Measurements from ENCODE around the gene PPM1E. TPM values are rescaled to one million over a fixed set of nuclear protein-coding genes. Genes with fewer than 3 reads are reported as not detected.

The PPM1E gene
- total RNA-seq, 4 donors from 2014 or later: 0.08 to 0.11 TPM; not detected in 2

DNA sequence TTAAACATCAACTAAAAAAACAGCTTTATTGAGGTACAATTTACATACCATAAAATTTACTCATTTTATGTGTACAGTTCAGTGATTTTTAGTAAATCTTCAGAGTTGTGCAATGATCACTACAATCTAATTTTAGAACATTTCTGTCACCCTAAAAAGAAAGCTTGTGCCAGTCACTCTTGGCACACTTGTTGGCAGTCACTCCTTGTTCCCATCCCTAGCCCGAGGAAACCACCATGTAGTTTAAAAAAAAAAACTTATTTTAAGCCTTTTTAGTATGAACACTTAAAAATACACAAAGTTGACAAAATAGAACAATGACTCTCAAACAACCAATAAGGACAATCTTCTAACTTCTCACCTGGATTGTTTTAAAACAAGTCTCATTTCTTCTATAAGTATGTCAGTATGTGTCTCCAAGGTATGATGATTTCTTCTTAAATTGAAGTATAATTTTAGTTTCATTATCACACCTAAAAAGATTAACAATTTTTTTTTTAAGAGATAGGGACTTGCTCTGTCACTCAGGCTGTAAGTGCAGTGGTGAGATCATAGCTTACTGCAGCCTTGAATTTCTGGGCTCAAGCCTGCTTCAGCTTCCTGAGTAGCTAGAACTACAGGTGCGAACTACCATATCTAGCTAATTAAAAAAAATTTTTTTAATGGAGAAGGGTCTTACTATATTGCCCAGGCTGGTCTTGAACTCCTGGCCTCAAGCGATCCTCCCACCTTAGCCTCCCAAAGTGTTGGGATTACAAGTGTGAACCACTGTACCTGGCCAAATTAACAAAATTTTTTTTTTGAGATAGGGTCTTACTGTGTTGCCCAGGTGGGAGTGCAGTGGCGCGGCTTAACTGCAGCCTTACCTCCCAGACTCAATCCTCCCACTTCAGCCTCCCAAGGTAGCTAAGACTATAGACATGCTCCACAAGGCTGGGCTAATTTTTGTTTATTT lies 53.2 kb downstream of the PPM1E start:
- no peak for DNase-seq (ENCODE audit: low spot score in 2 of 2)

DNA sequence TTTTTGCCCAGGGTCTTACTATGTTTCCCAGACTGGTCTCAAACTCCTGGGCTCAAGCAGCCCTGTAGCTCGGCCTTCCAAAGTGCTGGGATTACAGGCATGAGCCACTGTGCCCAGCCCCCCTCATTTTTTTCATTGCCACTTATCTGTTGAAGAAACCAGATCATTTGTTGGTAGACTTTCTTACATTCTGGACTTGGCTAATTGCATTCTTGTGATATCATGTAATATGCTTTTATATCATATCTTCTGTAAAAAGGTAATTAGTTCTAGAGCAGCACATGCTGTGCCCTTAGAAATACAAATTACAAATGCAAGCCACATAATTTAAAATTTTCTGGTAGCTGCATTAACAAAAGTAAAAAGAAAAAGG lies 53.9 kb downstream of the PPM1E start:
- H3K36me3 ChIP-seq: no peaks in the 10 kb centered on the region
- H3K27me3 ChIP-seq: no peaks in the 10 kb centered on the region
- DNase-seq (ENCODE audit: low spot score in 2 of 2): no peak
- peaks cover 2% of the 10 kb centered on the region for H3K4me1 ChIP-seq
- TF ChIP-seq POLR2A (IDR thresholded peaks at IDR 0.05): no peak
- TF ChIP-seq EP300 (IDR thresholded peaks at IDR 0.05): no peak
- TF ChIP-seq POLR2AphosphoS5 (IDR thresholded peaks at IDR 0.05): no peak
- TF ChIP-seq, protein P1, sequence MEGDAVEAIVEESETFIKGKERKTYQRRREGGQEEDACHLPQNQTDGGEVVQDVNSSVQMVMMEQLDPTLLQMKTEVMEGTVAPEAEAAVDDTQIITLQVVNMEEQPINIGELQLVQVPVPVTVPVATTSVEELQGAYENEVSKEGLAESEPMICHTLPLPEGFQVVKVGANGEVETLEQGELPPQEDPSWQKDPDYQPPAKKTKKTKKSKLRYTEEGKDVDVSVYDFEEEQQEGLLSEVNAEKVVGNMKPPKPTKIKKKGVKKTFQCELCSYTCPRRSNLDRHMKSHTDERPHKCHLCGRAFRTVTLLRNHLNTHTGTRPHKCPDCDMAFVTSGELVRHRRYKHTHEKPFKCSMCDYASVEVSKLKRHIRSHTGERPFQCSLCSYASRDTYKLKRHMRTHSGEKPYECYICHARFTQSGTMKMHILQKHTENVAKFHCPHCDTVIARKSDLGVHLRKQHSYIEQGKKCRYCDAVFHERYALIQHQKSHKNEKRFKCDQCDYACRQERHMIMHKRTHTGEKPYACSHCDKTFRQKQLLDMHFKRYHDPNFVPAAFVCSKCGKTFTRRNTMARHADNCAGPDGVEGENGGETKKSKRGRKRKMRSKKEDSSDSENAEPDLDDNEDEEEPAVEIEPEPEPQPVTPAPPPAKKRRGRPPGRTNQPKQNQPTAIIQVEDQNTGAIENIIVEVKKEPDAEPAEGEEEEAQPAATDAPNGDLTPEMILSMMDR (IDR thresholded peaks at IDR 0.05): no peak
- H3K9me3 ChIP-seq: no peaks in the 10 kb centered on the region
- 100% methylated on average over 1 of the region's 1 CpG for WGBS
- no peak overlapping the region for H3K4me3 ChIP-seq
- H3K27ac ChIP-seq: no peak overlapping the region

More for the DNA sequence above, 53.2 kb downstream of the PPM1E start:
- TF ChIP-seq POLR2AphosphoS5 (IDR thresholded peaks at IDR 0.05) (no peak), POLR2A (IDR thresholded peaks at IDR 0.05) (no peak), EP300 (IDR thresholded peaks at IDR 0.05) (no peak)
- TF ChIP-seq, protein P1 (IDR thresholded peaks at IDR 0.05): no peak
- H3K27me3 ChIP-seq: no peaks in the 10 kb centered on the region
- H3K36me3 ChIP-seq: no peaks in the 10 kb centered on the region
- WGBS: 75% methylated on average over 5 of the region's 5 CpGs
- H3K4me3 ChIP-seq: no peak overlapping the region
- no peaks in the 10 kb centered on the region for H3K9me3 ChIP-seq
- peaks cover 2% of the 10 kb centered on the region for H3K4me1 ChIP-seq
- H3K27ac ChIP-seq: no peak overlapping the region

DNA sequence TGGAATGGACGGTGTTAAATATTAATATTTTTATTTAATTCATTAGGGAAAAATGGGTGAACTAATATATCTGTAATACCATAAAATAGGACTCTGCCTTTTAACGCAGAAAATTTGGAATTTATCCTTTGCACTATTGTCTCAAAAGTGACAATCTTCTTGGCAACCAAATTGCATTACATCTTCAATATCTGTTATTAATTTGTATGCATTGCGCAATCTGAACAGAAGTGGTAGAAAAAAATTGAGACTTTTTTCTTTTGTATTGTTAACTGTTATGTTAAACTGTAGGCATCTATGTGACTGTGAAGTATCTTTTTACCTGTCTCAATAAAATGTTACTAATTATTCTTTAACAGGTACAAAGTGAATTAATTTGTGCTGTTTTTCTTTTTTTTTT lies 55.6 kb downstream of the PPM1E start:
- Histone ChIP-seq H3K4me1 (peaks cover 2% of the 10 kb centered on the region), H3K27me3 (no peaks in the 10 kb centered on the region), H3K9me3 (no peaks in the 10 kb centered on the region), H3K4me3 (no peak overlapping the region), H3K36me3 (no peaks in the 10 kb centered on the region), H3K27ac (no peak overlapping the region)
- TF ChIP-seq, protein P1 (IDR thresholded peaks at IDR 0.05): no peak
- TF ChIP-seq POLR2AphosphoS5 (IDR thresholded peaks at IDR 0.05): no peak
- 72% methylated on average over 3 of the region's 3 CpGs for WGBS
- DNase-seq (ENCODE audit: low spot score in 2 of 2): no peak

DNA sequence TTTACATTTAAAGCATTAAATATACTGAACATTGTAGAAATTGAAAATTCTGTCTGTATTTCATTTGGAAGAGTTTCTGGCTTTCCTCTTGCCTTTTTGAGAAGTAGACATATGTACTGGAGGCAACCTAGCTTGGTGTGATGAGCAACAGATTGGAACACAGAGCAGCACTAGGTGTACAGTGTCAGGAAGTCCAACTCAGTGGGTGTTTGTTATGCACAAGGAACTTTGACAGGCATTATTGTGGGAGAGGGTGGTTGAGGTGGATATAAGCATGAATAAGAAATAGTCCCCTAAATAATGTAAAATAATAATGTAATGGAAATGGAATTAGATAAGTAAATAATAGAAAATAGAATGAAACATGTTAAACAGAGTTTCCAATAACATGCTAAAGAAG lies 58.1 kb downstream of the PPM1E start:
- H3K27me3 ChIP-seq: no peaks in the 10 kb centered on the region
- DNase-seq (ENCODE audit: low spot score in 2 of 2): no peak
- no peaks in the 10 kb centered on the region for H3K36me3 ChIP-seq
- H3K9me3 ChIP-seq: no peaks in the 10 kb centered on the region
- no peak for TF ChIP-seq POLR2AphosphoS5 (IDR thresholded peaks at IDR 0.05)
- TF ChIP-seq, protein P1 (IDR thresholded peaks at IDR 0.05): no peak
- TF ChIP-seq EP300 (IDR thresholded peaks at IDR 0.05): no peak
- no peak for TF ChIP-seq POLR2A (IDR thresholded peaks at IDR 0.05)
- H3K27ac ChIP-seq: no peak overlapping the region
- H3K4me3 ChIP-seq: no peak overlapping the region
- peaks cover 1% of the 10 kb centered on the region for H3K4me1 ChIP-seq

DNA sequence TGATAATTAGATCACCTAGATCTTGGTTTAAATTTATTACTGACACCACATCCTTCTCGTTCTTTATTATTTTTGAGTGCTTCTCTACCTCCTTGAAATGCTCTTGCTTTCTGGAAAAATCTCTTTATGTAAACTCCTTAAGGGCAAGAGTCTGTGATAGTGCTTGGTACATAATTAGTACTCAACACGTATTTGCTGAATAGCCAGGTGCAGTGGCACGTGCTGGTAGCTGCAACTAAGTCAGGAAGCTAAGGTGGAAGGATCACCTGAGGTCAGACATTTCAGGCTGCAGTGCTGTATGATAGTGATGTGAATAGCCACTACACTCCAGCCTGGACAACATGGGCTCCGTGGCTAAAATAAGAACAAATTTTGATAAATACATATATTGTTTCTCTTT lies 63.0 kb downstream of the PPM1E start:
- Histone ChIP-seq H3K27ac (no peak overlapping the region), H3K27me3 (no peaks in the 10 kb centered on the region), H3K36me3 (no peaks in the 10 kb centered on the region), H3K9me3 (no peaks in the 10 kb centered on the region), H3K4me3 (no peak overlapping the region), H3K4me1 (peaks cover 7% of the 10 kb centered on the region)
- TF ChIP-seq POLR2A (IDR thresholded peaks at IDR 0.05) (no peak), POLR2AphosphoS5 (IDR thresholded peaks at IDR 0.05) (no peak), EP300 (IDR thresholded peaks at IDR 0.05) (no peak)
- TF ChIP-seq, protein P1 (IDR thresholded peaks at IDR 0.05): no peak
- 79% methylated on average over 4 of the region's 4 CpGs for WGBS
- no peak for DNase-seq (ENCODE audit: low spot score in 2 of 2)

Data from suprapubic skin (tissue), 4 donors.